Measurements from ENCODE around the gene DISP3.

- no peak for TF ChIP-seq RFX5 (IDR thresholded peaks at IDR 0.05; ENCODE audit: low read length)
- no peak for TF ChIP-seq SMC3 (IDR thresholded peaks at IDR 0.05; ENCODE audit: low read depth, low read length)
- no peak for TF ChIP-seq YY1 (IDR thresholded peaks at IDR 0.05; ENCODE audit: low read depth)
- TF ChIP-seq EP300 (IDR thresholded peaks at IDR 0.05; ENCODE audit: borderline replicate concordance in 1 of 2, low read depth in 1 of 2, low read length in 1 of 2): no peak
- no peak for TF ChIP-seq CTCF (IDR thresholded peaks at IDR 0.05)
- no peak for TF ChIP-seq EZH2phosphoT487 (IDR thresholded peaks at IDR 0.05; ENCODE audit: borderline replicate concordance, low read depth)
- no peak for TF ChIP-seq RAD21 (IDR thresholded peaks at IDR 0.05; ENCODE audit: low read length)
- TF ChIP-seq POLR2AphosphoS5 (IDR thresholded peaks at IDR 0.05; ENCODE audit: low read depth, low read length): no peak
- no peak for TF ChIP-seq TEAD4 (IDR thresholded peaks at IDR 0.05; ENCODE audit: borderline replicate concordance, insufficient read depth)
- TF ChIP-seq, protein P1, sequence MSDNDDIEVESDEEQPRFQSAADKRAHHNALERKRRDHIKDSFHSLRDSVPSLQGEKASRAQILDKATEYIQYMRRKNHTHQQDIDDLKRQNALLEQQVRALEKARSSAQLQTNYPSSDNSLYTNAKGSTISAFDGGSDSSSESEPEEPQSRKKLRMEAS (IDR thresholded peaks at IDR 0.05; ENCODE audit: low read depth): no peak
- no peak for TF ChIP-seq USF2 (IDR thresholded peaks at IDR 0.05; ENCODE audit: borderline replicate concordance, low read depth, low read length)
Observed at GRCh38 chr1:11519629-11520031, 40.7 kb downstream of the DISP3 start.
